Measurements from ENCODE around the gene MITF.
"Not testable (repeated sequence)": the region's sequence is repeated elsewhere in the genome, so short reads cannot be mapped to it uniquely, and the experiment has no call there.

Gene MITF

GRCh38 chr3:69787436-69788168 lies 48.3 kb downstream of the MITF start:
- no peak for DNase-seq (ENCODE audit: low read depth in 2 of 2)

GRCh38 chr3:69791106-69791505 lies 51.8 kb downstream of the MITF start:
- no peak for DNase-seq (ENCODE audit: low read depth in 2 of 2)

GRCh38 chr3:69791919-69792399 lies 52.7 kb downstream of the MITF start:
- DNase-seq (ENCODE audit: low read depth in 2 of 2) = no peak

DNA sequence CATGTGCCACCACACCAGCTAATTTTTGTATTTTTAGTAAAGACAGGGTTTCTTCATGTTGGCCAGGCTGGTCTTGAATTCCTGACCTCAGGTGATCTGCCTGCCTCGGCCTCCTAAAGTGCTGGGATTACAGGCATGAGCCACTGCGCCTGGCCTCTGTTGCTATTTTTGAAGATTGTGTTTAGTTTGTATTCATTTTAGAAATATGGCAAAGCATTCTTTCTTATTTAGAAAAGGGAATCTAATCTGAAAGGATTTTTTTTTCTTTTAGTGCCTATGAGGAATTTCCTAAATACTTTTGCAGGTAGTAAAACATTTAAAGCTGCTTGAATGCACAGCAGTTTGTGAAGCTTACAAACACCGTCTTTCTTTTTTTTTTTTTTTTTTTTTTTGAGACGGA lies 56.9 kb downstream of the MITF start:
- not testable (repeated sequence) for DNase-seq (ENCODE audit: low read depth in 2 of 2)

GRCh38 chr3:69803681-69804270 lies 64.5 kb downstream of the MITF start:
- no peak for DNase-seq (ENCODE audit: low read depth in 2 of 2)

DNA sequence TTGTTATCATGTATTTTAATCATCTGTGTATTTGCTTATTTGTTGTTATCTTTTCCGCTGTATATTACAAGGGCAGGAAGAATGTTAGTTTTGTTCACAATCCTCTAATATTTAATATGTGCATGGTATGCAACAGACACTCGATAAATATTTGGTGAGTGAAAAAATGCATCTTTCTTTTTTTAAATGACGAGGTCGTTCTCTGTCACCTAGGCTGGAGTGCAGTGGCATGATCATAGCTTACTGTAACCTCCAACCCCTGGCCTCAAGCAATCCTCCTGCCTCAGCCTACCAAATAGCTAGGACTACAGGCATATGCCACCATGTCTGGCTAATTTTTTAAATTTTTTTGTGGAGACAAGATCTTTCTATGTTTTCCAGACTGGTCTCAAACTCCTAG lies 66.2 kb downstream of the MITF start:
- no peak for DNase-seq (ENCODE audit: low read depth in 2 of 2)

DNA sequence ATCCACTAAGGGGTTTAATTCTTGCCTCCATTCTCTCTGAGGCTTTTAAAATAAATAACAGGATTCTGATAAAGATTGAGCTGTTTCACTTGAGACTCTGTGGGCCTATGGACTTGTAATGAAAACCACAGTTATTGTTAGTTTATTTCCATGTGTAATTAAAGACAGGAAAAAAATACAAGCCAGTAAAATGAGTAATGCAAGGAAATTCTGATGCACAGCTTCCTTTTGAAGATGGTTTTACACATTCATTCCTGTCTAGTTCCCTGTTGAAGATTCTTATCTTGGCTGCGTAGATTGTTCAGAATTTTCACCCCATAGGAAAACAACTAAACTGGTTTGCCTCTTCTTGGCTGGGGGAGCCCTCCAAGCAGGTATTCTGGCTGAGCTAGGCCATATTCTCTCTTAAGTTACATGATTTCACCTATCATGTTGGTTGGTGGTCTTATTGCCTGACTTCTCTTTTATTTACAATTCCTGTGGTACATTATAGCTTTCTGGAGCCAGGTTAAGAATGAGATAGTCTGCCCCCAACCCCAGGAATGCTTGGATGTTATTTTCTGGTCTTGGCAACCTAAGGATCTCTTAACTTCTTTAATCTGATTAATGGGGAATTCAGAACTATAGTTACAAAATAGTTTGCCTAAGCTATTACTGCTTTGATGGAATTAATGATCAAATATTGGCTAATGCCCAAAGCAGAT lies 67.6 kb downstream of the MITF start:
- no peak for DNase-seq (ENCODE audit: low read depth in 2 of 2)

- no peak for DNase-seq (ENCODE audit: low read depth in 2 of 2)
Observed at GRCh38 chr3:69807674-69808073, 68.4 kb downstream of the MITF start.

DNA sequence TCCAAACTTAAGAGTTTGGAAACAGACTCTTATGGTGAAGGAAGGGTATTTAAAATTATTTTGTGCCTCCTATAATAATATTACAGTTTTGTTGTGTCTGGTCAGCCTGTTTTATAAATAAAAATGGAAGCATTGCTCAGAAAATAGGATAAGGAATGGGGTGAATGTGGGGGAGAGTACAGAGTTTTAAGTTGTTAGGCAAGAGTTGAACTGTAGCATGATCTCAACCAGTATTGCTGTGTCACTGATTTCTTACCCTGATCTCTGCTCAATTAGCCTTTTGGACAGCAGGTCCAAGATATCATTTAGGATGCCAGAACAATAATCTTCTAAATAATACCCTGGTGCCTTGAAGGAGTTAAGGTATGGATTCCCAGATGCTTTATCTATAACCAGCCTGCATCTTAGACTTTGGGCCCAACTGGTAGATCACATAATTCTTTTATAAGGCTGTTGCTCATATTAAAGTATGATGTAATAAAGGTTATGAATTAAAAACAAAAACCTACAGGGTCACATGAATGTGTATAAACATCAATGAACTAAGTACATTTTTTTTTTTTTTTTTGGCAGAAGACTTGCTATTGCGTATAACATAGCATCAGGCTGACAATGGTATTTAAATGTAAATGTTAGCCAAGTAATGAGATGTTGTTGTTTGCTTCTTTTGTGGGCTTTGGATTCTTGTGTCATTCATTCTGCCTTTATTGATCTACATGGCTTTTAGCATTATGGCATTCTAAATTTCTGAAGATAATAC lies 70.0 kb downstream of the MITF start:
- DNase-seq (ENCODE audit: low read depth in 2 of 2) = no peak

DNA sequence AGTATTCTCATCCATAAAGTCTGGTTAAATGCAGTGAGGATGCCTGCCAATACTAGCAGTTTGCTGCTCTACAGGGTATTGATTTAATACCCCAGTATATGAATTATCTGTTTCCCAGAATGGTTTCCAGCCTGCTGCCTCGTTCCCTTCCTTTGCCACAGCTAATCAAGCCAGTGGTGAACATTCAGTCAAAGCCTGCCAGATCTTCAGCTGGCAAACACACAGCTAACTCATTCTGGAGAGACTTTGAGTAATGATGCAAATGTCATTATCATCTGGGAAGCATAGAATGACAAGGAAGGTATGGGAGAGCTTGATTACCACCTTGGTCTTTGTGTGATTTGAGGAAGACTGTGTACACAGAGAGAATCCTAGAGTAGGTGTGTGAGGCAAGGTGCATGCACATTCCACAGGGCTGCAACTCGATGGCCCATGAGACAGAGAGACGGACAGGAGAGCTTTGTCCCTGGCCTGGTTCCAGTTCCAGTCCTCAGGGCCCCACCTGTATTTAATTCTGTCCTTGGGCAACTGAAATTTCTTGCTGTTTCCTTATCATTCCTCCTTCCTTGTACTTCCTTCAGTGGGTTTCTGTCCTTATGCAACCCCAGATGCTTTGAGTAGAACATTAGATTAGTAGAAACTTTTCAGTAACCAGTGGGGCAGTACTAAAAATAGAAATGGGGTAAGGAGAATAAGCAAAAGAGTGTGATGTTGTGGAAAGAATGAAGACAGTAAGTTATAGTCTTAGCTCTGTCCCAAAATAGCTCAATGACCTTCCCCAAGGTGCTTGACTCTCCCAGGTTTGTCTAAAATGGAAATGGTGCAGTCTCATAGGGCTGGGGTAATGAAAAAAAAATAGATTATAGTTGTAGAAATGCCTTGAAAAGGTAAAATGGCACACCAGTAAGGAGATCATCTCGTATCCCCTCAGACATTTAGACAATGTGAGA lies 72.5 kb downstream of the MITF start:
- DNase-seq (ENCODE audit: low read depth in 2 of 2) = no peak

- DNase-seq (ENCODE audit: low read depth in 2 of 2) = no peak
Observed at GRCh38 chr3:69815970-69816369, 76.7 kb downstream of the MITF start.

DNA sequence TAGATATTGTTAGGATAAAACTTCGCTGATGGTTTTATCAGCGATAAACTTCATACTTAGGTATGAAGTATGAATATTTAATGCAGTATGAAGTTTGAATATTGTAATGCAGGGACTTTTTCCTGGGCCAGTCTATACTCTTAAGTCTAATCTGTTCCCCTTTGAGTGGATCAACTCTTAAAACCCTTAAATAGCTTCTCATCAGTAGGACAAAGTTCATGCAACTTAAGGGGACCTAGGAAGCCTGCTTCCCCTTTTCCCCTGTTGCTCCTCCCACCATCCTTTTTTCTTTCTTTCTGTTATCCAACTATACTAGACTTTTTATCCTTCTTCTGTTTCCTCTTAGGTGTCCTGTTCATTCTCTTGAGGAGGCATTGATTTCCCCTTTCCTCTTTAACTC lies 78.7 kb downstream of the MITF start:
- no peak for DNase-seq (ENCODE audit: low read depth in 2 of 2)

- DNase-seq (ENCODE audit: low read depth in 2 of 2) = no peak
Observed at GRCh38 chr3:69819282-69819681, 80.0 kb downstream of the MITF start.

GRCh38 chr3:69821133-69821532 lies 81.9 kb downstream of the MITF start:
- no peak for DNase-seq (ENCODE audit: low read depth in 2 of 2)

GRCh38 chr3:69823743-69824142 lies 84.5 kb downstream of the MITF start:
- DNase-seq (ENCODE audit: low read depth in 2 of 2) = no peak

DNA sequence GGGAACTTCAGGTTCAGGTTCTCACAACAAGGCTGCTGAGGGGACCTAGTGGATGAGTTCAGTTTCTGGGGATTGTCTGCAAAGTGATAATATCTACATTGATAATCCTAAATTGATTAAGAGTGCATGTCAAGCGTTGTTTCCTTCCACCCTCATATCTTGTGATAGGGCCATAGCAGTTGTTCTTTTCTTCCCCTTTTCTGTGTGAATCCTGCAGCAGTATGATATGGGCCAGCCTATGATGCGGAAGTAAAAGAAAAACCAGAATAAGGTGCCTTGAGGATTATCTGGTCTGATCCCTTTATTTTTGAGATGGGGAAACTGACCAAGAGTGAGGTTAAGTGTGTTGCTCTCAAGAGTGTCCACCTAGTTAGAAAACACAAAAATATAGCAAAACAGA lies 86.2 kb downstream of the MITF start:
- no peak for DNase-seq (ENCODE audit: low read depth in 2 of 2)

DNA sequence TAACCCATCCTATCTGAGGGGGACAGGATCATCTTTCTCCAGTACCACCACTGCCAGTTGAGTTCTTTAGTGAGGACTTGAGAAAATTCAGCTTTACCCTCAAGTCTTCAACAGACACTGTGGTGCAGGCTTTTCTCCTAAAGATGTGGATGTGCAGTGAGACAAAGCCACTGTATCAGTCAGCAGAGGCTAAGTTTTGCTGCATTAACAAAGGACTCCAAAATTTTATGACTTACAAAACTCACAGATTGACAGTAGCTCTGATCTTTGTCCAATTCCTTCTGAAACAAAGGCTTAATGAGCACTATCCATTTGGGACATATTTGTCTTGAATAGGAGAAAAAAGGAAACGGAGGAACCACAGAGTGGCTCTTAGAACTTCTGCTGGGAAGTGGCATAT lies 87.9 kb downstream of the MITF start:
- DNase-seq (ENCODE audit: low read depth in 2 of 2) = no peak

- no peak for DNase-seq (ENCODE audit: low read depth in 2 of 2)
Observed at GRCh38 chr3:69828817-69829216, 89.6 kb downstream of the MITF start.

DNA sequence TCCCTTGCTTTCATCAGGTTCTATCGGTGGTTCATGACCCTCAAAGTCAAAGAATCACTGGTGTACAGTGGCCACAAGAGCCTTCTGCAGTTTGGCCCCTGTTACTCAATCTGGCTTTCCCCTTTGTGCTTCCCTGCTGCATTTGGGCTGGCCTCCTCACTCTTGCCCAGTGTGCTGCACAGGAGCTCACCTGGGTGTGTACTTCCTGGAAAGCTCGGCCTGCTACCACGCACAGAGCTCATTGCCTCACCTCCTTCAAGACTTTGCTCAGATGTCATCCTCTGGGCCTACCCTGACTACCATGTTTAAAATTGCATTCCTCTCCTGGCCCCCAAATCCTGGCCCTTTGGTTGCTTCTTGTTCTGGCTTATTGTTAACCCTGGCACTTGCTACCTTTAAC lies 90.9 kb downstream of the MITF start:
- DNase-seq (ENCODE audit: low read depth in 2 of 2) = no peak

DNA sequence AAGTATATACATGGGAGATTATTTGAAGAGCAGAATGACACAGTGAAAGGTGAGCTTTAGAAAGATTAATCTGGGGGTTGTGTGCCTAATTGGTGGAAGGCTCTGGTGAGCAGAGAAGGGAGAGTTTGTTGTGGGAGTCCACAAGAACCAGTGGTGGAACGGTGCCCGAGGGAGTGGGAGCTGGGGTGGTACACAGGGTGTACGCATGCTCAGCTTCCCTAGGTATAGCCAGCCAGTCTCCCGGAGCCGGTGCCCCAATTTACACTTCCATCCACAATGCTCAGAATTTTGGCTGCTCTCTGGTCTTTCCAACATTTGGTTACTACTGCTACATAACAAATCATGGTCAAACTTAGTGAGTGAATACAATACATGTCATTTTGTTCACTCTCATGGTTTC lies 92.5 kb downstream of the MITF start:
- no peak for DNase-seq (ENCODE audit: low read depth in 2 of 2)

GRCh38 chr3:69833591-69833990 lies 94.3 kb downstream of the MITF start:
- no peak for DNase-seq (ENCODE audit: low read depth in 2 of 2)
